ENCODE measurements around the gene PICALM.
"Not testable (repeated sequence)": the region's sequence is repeated elsewhere in the genome, so short reads cannot be mapped to it uniquely, and the experiment has no call there.

Gene PICALM

DNA sequence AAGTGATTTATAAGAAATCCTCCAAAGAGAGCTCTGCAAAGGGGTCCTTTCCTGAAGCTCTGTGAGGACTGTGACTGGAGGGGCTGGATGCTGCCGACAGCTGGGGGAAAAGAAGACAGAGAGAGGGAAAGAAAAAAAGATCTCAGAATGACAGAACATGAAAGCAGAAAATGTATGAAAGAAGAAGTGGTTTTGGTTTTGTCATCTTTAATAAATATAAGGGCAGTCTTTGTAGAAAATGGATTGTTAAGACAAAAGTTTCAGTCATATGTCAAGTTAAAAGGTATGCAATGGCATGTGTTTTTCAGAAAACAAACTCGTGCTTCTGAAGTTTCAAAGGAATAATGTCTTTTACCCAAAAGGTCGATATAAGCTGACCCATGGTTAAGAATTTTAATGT is 108.2 kb downstream of the PICALM start:
- no peak for TF ChIP-seq CTCF (conservative IDR thresholded peaks at IDR 0.05; ENCODE audit: control insufficient read depth, insufficient read depth, low read depth, low read length)
- DNase-seq (ENCODE audit: low read depth): no peak
- H3K4me3 ChIP-seq (ENCODE audit: control insufficient read depth, low read depth, low read length): no peak overlapping the region

GRCh38 chr11:85955531-85955930 is 113.4 kb downstream of the PICALM start:
- peak; percentile 48 for DNase-seq (ENCODE audit: low read depth)
- no peak for TF ChIP-seq CTCF (conservative IDR thresholded peaks at IDR 0.05; ENCODE audit: control insufficient read depth, insufficient read depth, low read depth, low read length)
- H3K4me3 ChIP-seq (ENCODE audit: control insufficient read depth, low read depth, low read length): no peak overlapping the region

GRCh38 chr11:85953491-85954143 is 115.3 kb downstream of the PICALM start:
- H3K4me3 ChIP-seq (ENCODE audit: control insufficient read depth, low read depth, low read length): no peak overlapping the region
- DNase-seq (ENCODE audit: low read depth): peak; percentile 72
- TF ChIP-seq CTCF (conservative IDR thresholded peaks at IDR 0.05; ENCODE audit: control insufficient read depth, insufficient read depth, low read depth, low read length): no peak

DNA sequence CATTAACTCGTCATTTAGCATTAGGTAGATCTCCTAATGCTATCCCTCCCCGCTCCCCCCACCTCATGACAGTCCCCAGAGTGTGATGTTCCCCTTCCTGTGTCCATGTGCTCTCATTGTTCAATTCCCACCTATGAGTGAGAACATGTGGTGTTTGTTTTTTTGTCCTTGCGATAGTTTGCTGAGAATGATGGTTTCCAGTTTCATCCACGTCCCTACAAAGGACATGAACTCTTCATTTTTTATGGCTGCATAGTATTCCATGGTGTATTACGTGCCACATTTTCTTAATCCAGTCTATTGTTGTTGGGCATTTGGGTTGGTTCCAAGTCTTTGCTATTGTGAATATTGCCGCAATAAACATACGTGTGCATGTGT is 116.8 kb downstream of the PICALM start:
- H3K4me3 ChIP-seq (ENCODE audit: control insufficient read depth, low read depth, low read length); DNase-seq (ENCODE audit: low read depth): not testable (repeated sequence)

GRCh38 chr11:85951428-85952107 is 117.3 kb downstream of the PICALM start:
- no peak for DNase-seq (ENCODE audit: low read depth)
- no peak overlapping the region for H3K4me3 ChIP-seq (ENCODE audit: control insufficient read depth, low read depth, low read length)

GRCh38 chr11:85951049-85951405 is 117.9 kb downstream of the PICALM start:
- TF ChIP-seq CTCF (conservative IDR thresholded peaks at IDR 0.05; ENCODE audit: control insufficient read depth, insufficient read depth, low read depth, low read length): no peak
- H3K4me3 ChIP-seq (ENCODE audit: control insufficient read depth, low read depth, low read length): no peak overlapping the region
- DNase-seq (ENCODE audit: low read depth): no peak

More at GRCh38 chr11:85951428-85952107, 117.3 kb downstream of the PICALM start:
- TF ChIP-seq CTCF (conservative IDR thresholded peaks at IDR 0.05; ENCODE audit: control insufficient read depth, insufficient read depth, low read depth, low read length): no peak

GRCh38 chr11:85950317-85951048 is 118.4 kb downstream of the PICALM start:
- H3K4me3 ChIP-seq (ENCODE audit: control insufficient read depth, low read depth, low read length): no peak overlapping the region
- TF ChIP-seq CTCF (conservative IDR thresholded peaks at IDR 0.05; ENCODE audit: control insufficient read depth, insufficient read depth, low read depth, low read length): no peak
- no peak for DNase-seq (ENCODE audit: low read depth)

Data from fibroblast of mammary gland (primary cell).